GM12878 (cell line): Measurements from ENCODE around the gene CCDC32. TPM values are rescaled to one million over a fixed set of nuclear protein-coding genes. Genes with fewer than 3 reads are reported as not detected.

Experiments used
- ATAC-seq: fragments of 200-7000 bp; cut with Tn5 transposase; 3 replicates; pipeline ENCODE4 v1.9.1; 2020; ENCODE audit warnings: mild to moderate bottlenecking, moderate library complexity
- BruUV-seq: library from RNA; stranded (reverse); fragments of 400-500 nt; replicated peaks from 2 replicates; lab custom pipeline; 2021; lab: Mats Ljungman, UMichigan
- CTCF ChIA-PET: fragments of 300-600 bp; sonication (Branson Sonifier 250); formaldehyde crosslinking; extraction: SDS; loops from one replicate; lab custom pipeline; 2021; ENCODE audit warnings: inconsistent platforms; lab: Yijun Ruan, JAX
- POLR2A ChIA-PET: fragments of 350-600 bp; formaldehyde crosslinking; extraction: SDS; loops from one replicate; lab custom pipeline; 2021; ENCODE audit warnings: inconsistent platforms; lab: Charles Lee
- RAD21 ChIA-PET: fragments of 300-600 bp; sonication (Branson Sonifier 250); formaldehyde crosslinking; loops from one replicate; lab custom pipeline; 2023; ENCODE audit warnings: antibody characterized with exemption; ENCODE audit not compliant: unreplicated experiment; lab: Charles Lee
- SMC1A ChIA-PET: fragments of 300-600 bp; sonication (Branson Sonifier 250); formaldehyde crosslinking; loops from one replicate; lab custom pipeline; 2023; ENCODE audit not compliant: unreplicated experiment, uncharacterized antibody; lab: Charles Lee
- DNase-seq: peaks from one replicate; pipeline ENCODE4 v3.0.0-alpha.2; 2011; ENCODE audit warnings: low read depth, low spot score
- FAIRE-seq: peaks from 3 replicates; lab custom pipeline; 2011; peaks lifted over from hg19 to GRCh38; lab: Jason Lieb, UNC
- H2AFZ ChIP-seq: 2 replicates; pipeline ENCODE4 v1.6.0; 2011; ENCODE audit warnings: low read depth, low read length, control low read depth; ENCODE audit not compliant: control insufficient read depth
- H3K27ac ChIP-seq: 2 replicates; pipeline ENCODE4 v1.5.1; 2011; ENCODE audit warnings: control low read depth; ENCODE audit not compliant: control insufficient read depth, insufficient read depth
- H3K27me3 ChIP-seq, 2 experiments: replicated peaks in 1 of 2; 2 replicates each; pipeline versions ENCODE4 v1.6.0 to v1.6.1; 2011; ENCODE audit warnings: low read length in 1 of 2; ENCODE audit not compliant: control insufficient read depth in 2 of 2, insufficient read depth in 2 of 2
- H3K36me3 ChIP-seq, 2 experiments: 2 replicates each; pipeline ENCODE4 v1.5.1; 2011; ENCODE audit warnings: low read length in 1 of 2; ENCODE audit not compliant: control insufficient read depth in 2 of 2, insufficient read depth in 2 of 2
- H3K4me1 ChIP-seq: 2 replicates; pipeline ENCODE4 v1.6.1; 2011; ENCODE audit warnings: mild to moderate bottlenecking, low read length, moderate library complexity, mixed read lengths; ENCODE audit not compliant: control insufficient read depth, insufficient read depth
- H3K4me2 ChIP-seq: 2 replicates; pipeline ENCODE4 v1.6.0; 2011; ENCODE audit warnings: control low read depth; ENCODE audit not compliant: control insufficient read depth, insufficient read depth
- H3K4me3 ChIP-seq: fragments of 200-600 bp; sonication (generic); 2 replicates; pipeline ENCODE4 v1.5.1; 2016
- H3K79me2 ChIP-seq: 2 replicates; pipeline ENCODE4 v1.6.0; 2011; ENCODE audit warnings: low read length; ENCODE audit not compliant: control insufficient read depth, insufficient read depth
- H3K9ac ChIP-seq: 2 replicates; pipeline ENCODE4 v1.8.0; 2011; ENCODE audit warnings: low read length, control low read depth, mixed read lengths; ENCODE audit not compliant: control insufficient read depth, insufficient read depth
- H3K9me3 ChIP-seq: replicated peaks from 3 replicates; pipeline ENCODE4 v1.5.1; 2011; ENCODE audit warnings: mild to moderate bottlenecking, low read length; ENCODE audit not compliant: control insufficient read depth, insufficient read depth
- H4K20me1 ChIP-seq: 2 replicates; pipeline ENCODE4 v1.6.0; 2011; ENCODE audit not compliant: control insufficient read depth, insufficient read depth
- GABPA ChIP-seq: IDR thresholded peaks from 2 replicates; pipeline ENCODE4 v1.6.1; 2014; ENCODE audit warnings: antibody characterized with exemption, low read depth, mild to moderate bottlenecking, inconsistent platforms
- GATAD2B ChIP-seq: fragments of 450-650 bp; conservative IDR thresholded peaks from 2 replicates; pipeline ENCODE4 v1.6.1; 2017; ENCODE audit warnings: low read depth, mild to moderate bottlenecking, moderate library complexity
- HDAC2 ChIP-seq: fragments of 200-600 bp; sonication (generic); IDR thresholded peaks from 2 replicates; pipeline ENCODE4 v1.6.1; 2017
- HDAC6 ChIP-seq: fragments of 200-600 bp; sonication (generic); IDR thresholded peaks from one replicate; pipeline ENCODE4 v1.8.0; 2017; ENCODE audit warnings: antibody characterized with exemption; ENCODE audit not compliant: unreplicated experiment
- MEF2B ChIP-seq: fragments of 450-650 bp; IDR thresholded peaks from 2 replicates; pipeline ENCODE4 v1.6.1; 2018; ENCODE audit warnings: mild to moderate bottlenecking, moderate library complexity; ENCODE audit not compliant: partially characterized antibody, poor library complexity, severe bottlenecking
- PAX8 ChIP-seq: fragments of 450-650 bp; IDR thresholded peaks from 2 replicates; pipeline ENCODE4 v1.6.1; 2017; ENCODE audit warnings: mild to moderate bottlenecking, moderate library complexity
- RCOR1 ChIP-seq: conservative IDR thresholded peaks from 2 replicates; pipeline ENCODE4 v1.6.1; 2012; ENCODE audit warnings: low read depth, low read length, improper control_type of control experiment
- SMAD1 ChIP-seq: fragments of 450-650 bp; IDR thresholded peaks from 2 replicates; pipeline ENCODE4 v1.6.1; 2018; ENCODE audit warnings: mild to moderate bottlenecking, low read depth; ENCODE audit not compliant: partially characterized antibody
- WRNIP1 ChIP-seq: IDR thresholded peaks from 2 replicates; pipeline ENCODE4 v1.6.1; 2011; ENCODE audit warnings: low read depth, low read length, improper control_type of control experiment, borderline replicate concordance
- WGBS: methylation state at CpG from one replicate; pipeline ENCODE4 v1.1.6; 2016; ENCODE audit warnings: low lambda C conversion rate; ENCODE audit not compliant: insufficient replicate concordance, insufficient coverage; ENCODE audit errors: missing lambda C conversion rate; 5-methylcytosine and 5-hydroxymethylcytosine counted together
- in situ Hi-C: fragments of 300-500 bp; cut with MboI; formaldehyde crosslinking; loops from 9 replicates; pipeline ENCODE4 v1.14.3; 2018; ENCODE audit warnings: mixed read lengths
- intact Hi-C: fragments of 100-400 bp; cut with micrococcal nuclease; formaldehyde crosslinking; loops from one replicate; pipeline ENCODE4 v1.14.2; 2022; ENCODE audit not compliant: unreplicated experiment
- polyA plus RNA-seq, 11 experiments: library from polyadenylated mRNA; depleted of rRNA in 4 of 11; unstranded in 6 of 11; stranded (reverse) in 5 of 11; fragments of >200 nt; fragmentation: Nextera tagmentation in 4 of 11; fragmentation: Illumina TruSeq in 1 of 11; extraction: Ambion mirVana in 4 of 11; extraction: Trizol in 1 of 11; gene quantifications; 1 replicate in 1 of 11; 2 replicates in 10 of 11; pipeline versions ENCODE4 v1.2.1 to v1.2.3, GENCODE V29; 2011 to 2016; ENCODE audit warnings: inconsistent platforms in 2 of 11, missing spikeins in 2 of 11, low read depth in 1 of 11
- total RNA-seq, 4 experiments: library from RNA; depleted of rRNA in 3 of 4; stranded (reverse); fragments of >200 nt in 3 of 4; fragmentation: Illumina TruSeq in 1 of 4; extraction: Trizol in 1 of 4; gene quantifications; 2 replicates each; pipeline versions ENCODE4 v1.2.1 to v1.2.3, GENCODE V29; 2013 to 2021
- TF ChIP-seq, protein P1 (sequence below): IDR thresholded peaks from 2 replicates; pipeline ENCODE4 v1.6.1; 2012; ENCODE audit warnings: low read length, inconsistent platforms
- TF ChIP-seq, protein P2 (sequence below): fragments of 450-650 bp; IDR thresholded peaks from 2 replicates; pipeline ENCODE4 v1.6.1; 2017; ENCODE audit warnings: mild to moderate bottlenecking, moderate library complexity
- TF ChIP-seq, protein P3 (sequence below): IDR thresholded peaks from 2 replicates; pipeline ENCODE4 v1.6.1; 2011; ENCODE audit warnings: borderline replicate concordance, low read depth, mild to moderate bottlenecking, moderate library complexity, low read length; ENCODE audit not compliant: insufficient read depth, poor library complexity, severe bottlenecking
- TF ChIP-seq, protein P4 (sequence below), 3 experiments: IDR thresholded peaks in 2 of 3; conservative IDR thresholded peaks in 1 of 3; 2 replicates each; pipeline ENCODE4 v1.5.1; 2011; ENCODE audit warnings: low read depth in 3 of 3, low read length in 3 of 3, mild to moderate bottlenecking in 3 of 3, control low read depth in 2 of 3, moderate library complexity in 2 of 3, inconsistent platforms in 1 of 3, mixed read lengths in 1 of 3; ENCODE audit not compliant: control insufficient read depth in 2 of 3, insufficient read depth in 1 of 3; ENCODE audit errors: extremely low read depth in 1 of 3

The CCDC32 gene
- total and polyA plus RNA-seq, 10 of the 15 experiments (the other 5 are each of a cell fraction or from before 2014, with no cell fraction given) = 30.2 to 74.3 (median 46.5) TPM

DNA sequence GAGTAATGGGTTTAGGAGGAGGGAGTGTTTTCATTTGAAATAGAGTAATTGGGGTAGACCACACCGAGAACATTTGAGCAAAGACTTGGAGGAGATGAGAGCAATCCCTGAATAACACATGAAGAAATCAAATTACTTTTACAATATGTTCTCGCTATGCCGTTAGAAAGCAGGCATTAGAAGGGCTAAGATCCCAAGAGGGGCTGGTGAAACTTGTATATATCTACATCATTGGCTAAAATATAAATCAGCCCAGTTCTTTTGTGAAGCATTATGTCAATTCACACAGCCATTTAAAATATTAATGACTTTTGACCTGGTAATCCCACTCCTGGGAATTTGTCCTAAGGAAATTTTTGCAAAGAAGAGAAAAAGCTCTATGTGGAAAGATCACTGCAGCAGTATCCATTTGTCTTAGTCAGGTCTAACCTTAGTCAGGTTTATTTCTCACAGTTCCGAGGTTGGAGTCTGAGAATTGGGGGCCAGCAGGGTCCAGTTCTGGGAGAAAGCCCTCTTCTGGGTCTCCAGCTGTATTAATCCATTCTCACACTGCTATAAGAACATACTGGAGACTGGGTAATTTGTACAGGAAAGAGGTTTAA, 31.0 kb downstream of the CCDC32 start (continued):
- TF ChIP-seq GATAD2B (no peak), HDAC2 (no peak), WRNIP1 (no peak)
- TF ChIP-seq, protein P1, sequence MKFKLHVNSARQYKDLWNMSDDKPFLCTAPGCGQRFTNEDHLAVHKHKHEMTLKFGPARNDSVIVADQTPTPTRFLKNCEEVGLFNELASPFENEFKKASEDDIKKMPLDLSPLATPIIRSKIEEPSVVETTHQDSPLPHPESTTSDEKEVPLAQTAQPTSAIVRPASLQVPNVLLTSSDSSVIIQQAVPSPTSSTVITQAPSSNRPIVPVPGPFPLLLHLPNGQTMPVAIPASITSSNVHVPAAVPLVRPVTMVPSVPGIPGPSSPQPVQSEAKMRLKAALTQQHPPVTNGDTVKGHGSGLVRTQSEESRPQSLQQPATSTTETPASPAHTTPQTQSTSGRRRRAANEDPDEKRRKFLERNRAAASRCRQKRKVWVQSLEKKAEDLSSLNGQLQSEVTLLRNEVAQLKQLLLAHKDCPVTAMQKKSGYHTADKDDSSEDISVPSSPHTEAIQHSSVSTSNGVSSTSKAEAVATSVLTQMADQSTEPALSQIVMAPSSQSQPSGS = no peak

DNA sequence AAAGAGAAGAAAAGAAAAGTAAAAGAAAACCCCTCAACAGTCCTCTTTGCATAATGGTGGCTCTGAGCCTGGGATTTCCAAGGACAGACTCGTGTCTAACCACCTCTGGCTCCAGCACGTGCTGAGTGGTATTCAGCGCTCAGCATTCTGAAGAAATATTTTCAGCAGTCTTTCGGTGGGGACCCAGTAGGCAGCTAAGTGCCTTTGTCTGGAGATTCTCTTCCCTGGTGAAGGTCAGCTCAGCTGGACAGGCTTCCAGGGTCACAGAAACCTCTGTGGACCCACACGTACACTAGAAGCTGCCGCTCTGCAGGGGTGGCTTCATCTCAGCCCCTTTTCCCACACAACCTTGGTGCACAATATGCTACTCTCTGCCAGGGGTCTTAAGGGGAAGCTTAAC, 36.0 kb downstream of the CCDC32 start:
- Histone ChIP-seq H2AFZ (no peak overlapping the region), H3K27ac (no peak overlapping the region), H4K20me1 (no peaks in the 10 kb centered on the region), H3K4me1 (peaks cover 2% of the 10 kb centered on the region; the same call in 1 of the 2 replicates), H3K79me2 (no peaks in the 10 kb centered on the region), H3K36me3 (no peaks in the 10 kb centered on the region), H3K9ac (no peak overlapping the region), H3K27me3 (no peaks in the 10 kb centered on the region), H3K4me2 (no peak overlapping the region), H3K9me3 (no peaks in the 10 kb centered on the region), H3K4me3 (no peak overlapping the region)
- no TSS peak for BruUV-seq
- ChIA-PET RAD21 (no interaction called here), CTCF (no interaction called here), SMC1A (no interaction called here), POLR2A (no interaction called here)
- intact Hi-C loops (no loop called here), in situ Hi-C loops (no loop called here)
- ATAC-seq (no peak), FAIRE-seq (no peak), DNase-seq (no peak)
- 99% methylated on average over 6 of the region's 6 CpGs for WGBS
- TF ChIP-seq RCOR1 = no peak
- TF ChIP-seq HDAC6 = no peak
- no peak for TF ChIP-seq MEF2B
- no peak for TF ChIP-seq GABPA
- TF ChIP-seq SMAD1 = no peak
- TF ChIP-seq, protein P2, sequence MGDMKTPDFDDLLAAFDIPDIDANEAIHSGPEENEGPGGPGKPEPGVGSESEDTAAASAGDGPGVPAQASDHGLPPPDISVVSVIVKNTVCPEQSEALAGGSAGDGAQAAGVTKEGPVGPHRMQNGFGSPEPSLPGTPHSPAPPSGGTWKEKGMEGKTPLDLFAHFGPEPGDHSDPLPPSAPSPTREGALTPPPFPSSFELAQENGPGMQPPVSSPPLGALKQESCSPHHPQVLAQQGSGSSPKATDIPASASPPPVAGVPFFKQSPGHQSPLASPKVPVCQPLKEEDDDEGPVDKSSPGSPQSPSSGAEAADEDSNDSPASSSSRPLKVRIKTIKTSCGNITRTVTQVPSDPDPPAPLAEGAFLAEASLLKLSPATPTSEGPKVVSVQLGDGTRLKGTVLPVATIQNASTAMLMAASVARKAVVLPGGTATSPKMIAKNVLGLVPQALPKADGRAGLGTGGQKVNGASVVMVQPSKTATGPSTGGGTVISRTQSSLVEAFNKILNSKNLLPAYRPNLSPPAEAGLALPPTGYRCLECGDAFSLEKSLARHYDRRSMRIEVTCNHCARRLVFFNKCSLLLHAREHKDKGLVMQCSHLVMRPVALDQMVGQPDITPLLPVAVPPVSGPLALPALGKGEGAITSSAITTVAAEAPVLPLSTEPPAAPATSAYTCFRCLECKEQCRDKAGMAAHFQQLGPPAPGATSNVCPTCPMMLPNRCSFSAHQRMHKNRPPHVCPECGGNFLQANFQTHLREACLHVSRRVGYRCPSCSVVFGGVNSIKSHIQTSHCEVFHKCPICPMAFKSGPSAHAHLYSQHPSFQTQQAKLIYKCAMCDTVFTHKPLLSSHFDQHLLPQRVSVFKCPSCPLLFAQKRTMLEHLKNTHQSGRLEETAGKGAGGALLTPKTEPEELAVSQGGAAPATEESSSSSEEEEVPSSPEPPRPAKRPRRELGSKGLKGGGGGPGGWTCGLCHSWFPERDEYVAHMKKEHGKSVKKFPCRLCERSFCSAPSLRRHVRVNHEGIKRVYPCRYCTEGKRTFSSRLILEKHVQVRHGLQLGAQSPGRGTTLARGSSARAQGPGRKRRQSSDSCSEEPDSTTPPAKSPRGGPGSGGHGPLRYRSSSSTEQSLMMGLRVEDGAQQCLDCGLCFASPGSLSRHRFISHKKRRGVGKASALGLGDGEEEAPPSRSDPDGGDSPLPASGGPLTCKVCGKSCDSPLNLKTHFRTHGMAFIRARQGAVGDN = no peak
- TF ChIP-seq, protein P3, sequence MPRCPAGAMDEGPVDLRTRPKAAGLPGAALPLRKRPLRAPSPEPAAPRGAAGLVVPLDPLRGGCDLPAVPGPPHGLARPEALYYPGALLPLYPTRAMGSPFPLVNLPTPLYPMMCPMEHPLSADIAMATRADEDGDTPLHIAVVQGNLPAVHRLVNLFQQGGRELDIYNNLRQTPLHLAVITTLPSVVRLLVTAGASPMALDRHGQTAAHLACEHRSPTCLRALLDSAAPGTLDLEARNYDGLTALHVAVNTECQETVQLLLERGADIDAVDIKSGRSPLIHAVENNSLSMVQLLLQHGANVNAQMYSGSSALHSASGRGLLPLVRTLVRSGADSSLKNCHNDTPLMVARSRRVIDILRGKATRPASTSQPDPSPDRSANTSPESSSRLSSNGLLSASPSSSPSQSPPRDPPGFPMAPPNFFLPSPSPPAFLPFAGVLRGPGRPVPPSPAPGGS = no peak
- TF ChIP-seq, protein P4, sequence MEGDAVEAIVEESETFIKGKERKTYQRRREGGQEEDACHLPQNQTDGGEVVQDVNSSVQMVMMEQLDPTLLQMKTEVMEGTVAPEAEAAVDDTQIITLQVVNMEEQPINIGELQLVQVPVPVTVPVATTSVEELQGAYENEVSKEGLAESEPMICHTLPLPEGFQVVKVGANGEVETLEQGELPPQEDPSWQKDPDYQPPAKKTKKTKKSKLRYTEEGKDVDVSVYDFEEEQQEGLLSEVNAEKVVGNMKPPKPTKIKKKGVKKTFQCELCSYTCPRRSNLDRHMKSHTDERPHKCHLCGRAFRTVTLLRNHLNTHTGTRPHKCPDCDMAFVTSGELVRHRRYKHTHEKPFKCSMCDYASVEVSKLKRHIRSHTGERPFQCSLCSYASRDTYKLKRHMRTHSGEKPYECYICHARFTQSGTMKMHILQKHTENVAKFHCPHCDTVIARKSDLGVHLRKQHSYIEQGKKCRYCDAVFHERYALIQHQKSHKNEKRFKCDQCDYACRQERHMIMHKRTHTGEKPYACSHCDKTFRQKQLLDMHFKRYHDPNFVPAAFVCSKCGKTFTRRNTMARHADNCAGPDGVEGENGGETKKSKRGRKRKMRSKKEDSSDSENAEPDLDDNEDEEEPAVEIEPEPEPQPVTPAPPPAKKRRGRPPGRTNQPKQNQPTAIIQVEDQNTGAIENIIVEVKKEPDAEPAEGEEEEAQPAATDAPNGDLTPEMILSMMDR (IDR thresholded peaks at IDR 0.05 in 2 of 3, conservative IDR thresholded peaks at IDR 0.05 in 1 of 3; ENCODE audit: control insufficient read depth in 2 of 3, extremely low read depth in 1 of 3, insufficient read depth in 1 of 3, low read depth in 3 of 3, low read length in 3 of 3) = no peak
- no peak for TF ChIP-seq PAX8
